Vagina (tissue), 2 donors: ENCODE results near the gene AZGP1.

Experiments used
- POLR2A ChIP-seq, 2 donors: fragments of 450-650 bp; IDR thresholded peaks; one replicate each; pipeline ENCODE4 v1.6.1; 2017; ENCODE audit warnings: antibody characterized with exemption in 2 of 2, mild to moderate bottlenecking in 2 of 2, moderate library complexity in 2 of 2
- TF ChIP-seq, protein P1 (sequence below), 3 experiments: fragments of 450-650 bp in 2 of 3; fragments of 200-600 bp in 1 of 3; sonication (generic) in 1 of 3; IDR thresholded peaks; one replicate each; pipeline ENCODE4 v1.5.1; 2017 to 2019; ENCODE audit warnings: antibody characterized with exemption in 3 of 3, mild to moderate bottlenecking in 2 of 3, moderate library complexity in 2 of 3

GRCh38 chr7:99928188-99928587 is 47.6 kb downstream of the AZGP1 start:
- TF ChIP-seq POLR2A (IDR thresholded peaks at IDR 0.05), result no peak
- TF ChIP-seq, protein P1, sequence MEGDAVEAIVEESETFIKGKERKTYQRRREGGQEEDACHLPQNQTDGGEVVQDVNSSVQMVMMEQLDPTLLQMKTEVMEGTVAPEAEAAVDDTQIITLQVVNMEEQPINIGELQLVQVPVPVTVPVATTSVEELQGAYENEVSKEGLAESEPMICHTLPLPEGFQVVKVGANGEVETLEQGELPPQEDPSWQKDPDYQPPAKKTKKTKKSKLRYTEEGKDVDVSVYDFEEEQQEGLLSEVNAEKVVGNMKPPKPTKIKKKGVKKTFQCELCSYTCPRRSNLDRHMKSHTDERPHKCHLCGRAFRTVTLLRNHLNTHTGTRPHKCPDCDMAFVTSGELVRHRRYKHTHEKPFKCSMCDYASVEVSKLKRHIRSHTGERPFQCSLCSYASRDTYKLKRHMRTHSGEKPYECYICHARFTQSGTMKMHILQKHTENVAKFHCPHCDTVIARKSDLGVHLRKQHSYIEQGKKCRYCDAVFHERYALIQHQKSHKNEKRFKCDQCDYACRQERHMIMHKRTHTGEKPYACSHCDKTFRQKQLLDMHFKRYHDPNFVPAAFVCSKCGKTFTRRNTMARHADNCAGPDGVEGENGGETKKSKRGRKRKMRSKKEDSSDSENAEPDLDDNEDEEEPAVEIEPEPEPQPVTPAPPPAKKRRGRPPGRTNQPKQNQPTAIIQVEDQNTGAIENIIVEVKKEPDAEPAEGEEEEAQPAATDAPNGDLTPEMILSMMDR (IDR thresholded peaks at IDR 0.05), result no peak
